ENCODE measurements around the gene TEX14. TPM values are rescaled to one million over a fixed set of nuclear protein-coding genes. Genes with fewer than 3 reads are reported as not detected.

Gene TEX14
- total and polyA plus RNA-seq, 8 donors: 0.03 to 0.06 TPM; not detected in 6

DNA sequence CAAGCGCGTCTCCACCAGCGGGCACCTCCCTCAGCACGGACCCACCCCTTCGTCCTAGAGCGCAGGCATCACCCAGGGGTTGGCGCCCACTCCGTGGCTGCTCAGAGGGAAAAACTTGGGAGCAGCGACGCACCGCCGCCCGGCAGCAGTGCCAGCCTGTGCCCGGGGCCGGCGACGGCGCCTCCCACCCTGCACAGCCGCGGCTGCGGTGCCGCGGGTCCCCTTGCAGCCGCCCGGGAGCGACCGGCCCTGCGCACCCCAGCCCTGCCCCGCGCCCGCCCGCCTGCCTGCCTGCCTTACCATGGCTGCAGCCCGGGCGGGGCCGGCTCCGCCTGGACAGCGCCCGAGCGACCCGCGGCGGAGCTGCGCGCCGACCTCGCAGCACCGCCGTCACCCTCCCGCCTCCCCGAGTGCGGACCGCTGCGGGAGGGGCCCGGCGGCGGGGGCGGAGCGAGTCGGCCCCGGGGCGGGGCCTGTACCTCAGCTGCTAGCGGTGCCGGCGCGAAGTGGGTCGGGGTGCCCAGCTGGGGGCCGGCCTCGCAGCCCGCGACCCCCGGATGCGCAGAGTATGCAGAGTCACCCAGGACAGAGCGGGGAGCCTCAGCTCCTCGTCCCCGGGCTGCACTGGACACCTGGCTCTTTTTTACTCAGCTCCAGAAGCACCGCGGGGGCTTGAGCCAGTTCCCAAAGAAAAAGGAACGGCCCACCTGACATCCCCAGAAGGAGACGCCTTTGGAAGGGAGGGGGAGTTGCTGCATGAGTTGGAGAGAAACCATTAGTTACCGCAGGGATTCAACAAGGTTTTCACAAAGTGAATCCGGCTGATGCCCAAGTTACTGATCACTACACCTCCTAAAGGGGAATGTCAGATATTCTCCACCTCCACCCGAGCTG is 159.9 kb downstream of the TEX14 start:
- WGBS, 5 donors: 2 to 6% (median 3%) methylated on average over 16 to 82 of the region's 82 CpGs
- DNase-seq: peak; percentile 68 to 84
- TF ChIP-seq EP300 (IDR thresholded peaks at IDR 0.05) (no peak), POLR2AphosphoS5 (IDR thresholded peaks at IDR 0.05) (no peak), POLR2A (IDR thresholded peaks at IDR 0.05) (no peak)
- TF ChIP-seq, protein P1, sequence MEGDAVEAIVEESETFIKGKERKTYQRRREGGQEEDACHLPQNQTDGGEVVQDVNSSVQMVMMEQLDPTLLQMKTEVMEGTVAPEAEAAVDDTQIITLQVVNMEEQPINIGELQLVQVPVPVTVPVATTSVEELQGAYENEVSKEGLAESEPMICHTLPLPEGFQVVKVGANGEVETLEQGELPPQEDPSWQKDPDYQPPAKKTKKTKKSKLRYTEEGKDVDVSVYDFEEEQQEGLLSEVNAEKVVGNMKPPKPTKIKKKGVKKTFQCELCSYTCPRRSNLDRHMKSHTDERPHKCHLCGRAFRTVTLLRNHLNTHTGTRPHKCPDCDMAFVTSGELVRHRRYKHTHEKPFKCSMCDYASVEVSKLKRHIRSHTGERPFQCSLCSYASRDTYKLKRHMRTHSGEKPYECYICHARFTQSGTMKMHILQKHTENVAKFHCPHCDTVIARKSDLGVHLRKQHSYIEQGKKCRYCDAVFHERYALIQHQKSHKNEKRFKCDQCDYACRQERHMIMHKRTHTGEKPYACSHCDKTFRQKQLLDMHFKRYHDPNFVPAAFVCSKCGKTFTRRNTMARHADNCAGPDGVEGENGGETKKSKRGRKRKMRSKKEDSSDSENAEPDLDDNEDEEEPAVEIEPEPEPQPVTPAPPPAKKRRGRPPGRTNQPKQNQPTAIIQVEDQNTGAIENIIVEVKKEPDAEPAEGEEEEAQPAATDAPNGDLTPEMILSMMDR (IDR thresholded peaks at IDR 0.05): no peak
- intact Hi-C loops (cut with DNase I; ENCODE audit: low total_unique reads): no loop called here
- Histone ChIP-seq H3K4me1 (peaks cover 7 to 42% (median 26%) of the 10 kb centered on the region in 4 donors), H3K27ac (peak overlapping the region; percentile 10 to 75 (median 38)), H3K27me3 (peaks cover 0 to 5% (median 0%) of the 10 kb centered on the region in 3 donors), H3K4me3 (peak overlapping the region; percentile 57 to 60 (median 58)), H3K36me3 (no peaks in the 10 kb centered on the region), H3K9me3 (no peaks in the 10 kb centered on the region)

DNA sequence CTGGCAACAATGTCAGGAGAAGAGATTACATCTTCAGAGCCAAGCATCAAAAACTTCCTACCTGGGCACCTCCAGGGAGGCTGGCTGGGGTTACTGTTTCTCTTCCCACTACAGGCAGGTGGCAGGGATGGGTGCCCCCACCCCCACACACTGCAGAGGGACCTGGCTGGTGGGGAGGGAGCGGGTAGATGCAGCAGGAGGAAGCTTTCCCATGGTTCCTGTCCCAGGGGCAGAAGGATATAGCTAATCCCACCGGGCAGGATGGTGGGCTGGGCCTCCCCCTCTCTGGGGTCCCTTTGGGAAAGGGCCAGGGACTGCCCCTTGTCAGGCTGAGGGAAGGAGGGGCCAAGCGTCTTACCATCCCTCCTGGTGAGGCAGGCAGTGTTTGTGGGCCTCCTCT is 160.7 kb downstream of the TEX14 start:
- WGBS, 5 donors: 51 to 64% (median 62%) methylated on average over 2 to 3 of the region's 3 CpGs; no CpG with 5 or more reads in 1 of the 5 donors
- Histone ChIP-seq H3K4me3 (peak overlapping the region; percentile 57 to 60 (median 58)), H3K36me3 (no peaks in the 10 kb centered on the region), H3K27me3 (peaks cover 0 to 5% (median 0%) of the 10 kb centered on the region in 3 donors), H3K4me1 (peaks cover 7 to 47% (median 30%) of the 10 kb centered on the region in 4 donors), H3K27ac (peak overlapping the region in 4 of 5 donors; percentile 36 to 75 (median 50)), H3K9me3 (no peaks in the 10 kb centered on the region)
- no peak for DNase-seq
- intact Hi-C loops (cut with DNase I; ENCODE audit: low total_unique reads): no loop called here
- TF ChIP-seq, protein P1 (IDR thresholded peaks at IDR 0.05): no peak
- TF ChIP-seq POLR2A (IDR thresholded peaks at IDR 0.05) (no peak), POLR2AphosphoS5 (IDR thresholded peaks at IDR 0.05) (no peak), EP300 (IDR thresholded peaks at IDR 0.05) (no peak)

DNA sequence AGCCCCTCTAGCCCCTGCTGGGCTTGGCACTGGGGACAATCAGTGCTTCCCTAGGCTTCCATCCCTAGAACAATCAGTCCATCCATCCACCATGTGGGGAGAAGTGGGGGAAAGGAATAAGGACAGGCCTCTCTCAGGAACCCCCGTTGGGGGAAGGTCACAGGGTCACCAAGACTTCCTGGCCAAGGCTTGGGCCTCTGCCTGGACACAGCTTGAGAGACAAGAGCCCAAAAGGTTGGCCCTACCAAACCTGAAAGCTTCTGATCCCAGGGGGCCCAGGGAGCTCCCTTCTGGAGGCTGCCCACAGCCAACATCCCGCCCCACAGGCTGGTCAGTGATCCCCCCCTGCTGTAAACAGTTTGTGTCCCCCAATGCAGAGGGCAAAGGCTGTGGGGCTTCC is 161.2 kb downstream of the TEX14 start:
- Histone ChIP-seq H3K4me3 (no peak overlapping the region), H3K36me3 (no peaks in the 10 kb centered on the region), H3K4me1 (peaks cover 7 to 52% (median 30%) of the 10 kb centered on the region in 4 donors), H3K27me3 (peaks cover 0 to 5% (median 0%) of the 10 kb centered on the region in 3 donors), H3K27ac (peak overlapping the region in 2 of 5 donors; percentile 38 to 75), H3K9me3 (no peaks in the 10 kb centered on the region)
- no peak for TF ChIP-seq EP300 (IDR thresholded peaks at IDR 0.05)
- TF ChIP-seq, protein P1 (IDR thresholded peaks at IDR 0.05): no peak
- DNase-seq: no peak
- WGBS, 5 donors: 8 to 73% (median 59%) methylated on average over 1 to 2 of the region's 2 CpGs
- intact Hi-C loops (cut with DNase I; ENCODE audit: low total_unique reads): no loop called here

DNA sequence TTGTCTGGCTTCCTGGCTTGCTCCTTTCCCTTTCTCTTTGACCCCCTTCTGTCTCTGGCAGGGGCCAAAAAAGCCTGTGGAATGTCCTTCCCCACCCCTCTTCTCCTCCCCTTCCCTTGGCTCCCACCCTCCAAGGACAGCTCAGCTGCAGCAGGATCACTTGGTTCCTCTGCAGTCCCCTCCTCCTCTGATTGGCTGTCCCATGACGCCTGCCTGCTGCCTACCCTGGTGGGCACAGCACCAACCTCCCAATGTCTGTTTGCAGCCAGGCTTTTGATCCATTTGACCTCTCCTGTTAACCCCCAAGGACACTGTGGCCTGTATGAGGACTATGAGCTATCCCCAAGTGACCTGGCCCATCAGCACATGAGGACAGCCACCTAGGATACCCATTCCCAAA is 162.6 kb downstream of the TEX14 start:
- peaks cover 7 to 52% (median 30%) of the 10 kb centered on the region in 4 donors for H3K4me1 ChIP-seq
- peaks cover 0 to 5% (median 0%) of the 10 kb centered on the region in 3 donors for H3K27me3 ChIP-seq
- no peak overlapping the region for H3K4me3 ChIP-seq
- H3K9me3 ChIP-seq: no peaks in the 10 kb centered on the region
- DNase-seq: no peak
- TF ChIP-seq POLR2AphosphoS5 (IDR thresholded peaks at IDR 0.05) (no peak), POLR2A (IDR thresholded peaks at IDR 0.05) (no peak), EP300 (IDR thresholded peaks at IDR 0.05) (no peak)
- TF ChIP-seq, protein P1 (IDR thresholded peaks at IDR 0.05): no peak
- intact Hi-C loops (cut with DNase I; ENCODE audit: low total_unique reads): no loop called here
- 48 to 76% (median 54%) methylated on average over 1 of the region's 1 CpG for WGBS, 5 donors
- no peaks in the 10 kb centered on the region for H3K36me3 ChIP-seq
- peak overlapping the region in 1 of 5 donors; percentile 65 for H3K27ac ChIP-seq
